ENCODE data around the gene TULP3.
A peak's percentile ranks its signal among the peaks of the same experiment; 100 is the strongest.

The TULP3 gene

GRCh38 chr12:2877953-2878732, 12.5 kb upstream of the TULP3 start:
- DNase-seq = peak; percentile 35

DNA sequence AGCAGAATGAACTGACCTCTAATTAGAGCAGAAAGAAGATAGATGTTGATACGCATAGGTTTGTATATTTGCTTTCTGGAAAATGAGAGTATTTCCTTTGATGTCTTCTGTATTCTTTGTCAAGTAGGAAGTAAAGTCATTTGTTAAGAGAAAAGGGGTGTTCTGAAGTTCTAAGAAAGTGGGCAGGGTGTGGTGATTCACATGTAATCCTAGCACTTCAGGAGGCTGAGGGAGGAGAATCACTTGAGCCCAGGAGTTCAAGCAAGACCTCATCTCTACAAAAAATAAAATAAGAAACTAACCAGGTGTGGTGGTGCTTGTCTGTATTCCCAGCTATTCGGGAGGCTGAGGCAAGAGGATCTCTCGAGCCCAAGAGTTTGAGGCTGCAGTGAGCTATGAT, 10.8 kb upstream of the TULP3 start:
- no peak for DNase-seq

DNA sequence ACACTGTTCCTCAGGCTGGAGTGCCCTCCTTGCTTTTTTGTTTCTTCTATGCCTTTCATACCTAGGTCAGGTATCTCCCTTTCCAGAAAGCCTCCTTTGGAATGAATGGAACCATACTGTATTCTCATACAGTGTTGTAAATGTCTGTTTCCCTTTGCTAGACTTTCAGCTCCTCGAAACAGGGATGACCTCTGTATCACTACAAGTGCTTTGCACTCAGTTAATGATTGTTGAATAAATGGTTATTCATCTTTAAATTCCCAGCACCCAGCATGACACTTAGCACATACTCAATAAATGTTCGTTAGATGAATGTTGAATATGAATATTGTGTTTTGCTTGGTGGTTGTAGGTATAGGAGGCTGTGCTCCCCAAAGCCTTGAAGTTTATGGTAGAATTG, 5.9 kb upstream of the TULP3 start:
- DNase-seq = no peak

DNA sequence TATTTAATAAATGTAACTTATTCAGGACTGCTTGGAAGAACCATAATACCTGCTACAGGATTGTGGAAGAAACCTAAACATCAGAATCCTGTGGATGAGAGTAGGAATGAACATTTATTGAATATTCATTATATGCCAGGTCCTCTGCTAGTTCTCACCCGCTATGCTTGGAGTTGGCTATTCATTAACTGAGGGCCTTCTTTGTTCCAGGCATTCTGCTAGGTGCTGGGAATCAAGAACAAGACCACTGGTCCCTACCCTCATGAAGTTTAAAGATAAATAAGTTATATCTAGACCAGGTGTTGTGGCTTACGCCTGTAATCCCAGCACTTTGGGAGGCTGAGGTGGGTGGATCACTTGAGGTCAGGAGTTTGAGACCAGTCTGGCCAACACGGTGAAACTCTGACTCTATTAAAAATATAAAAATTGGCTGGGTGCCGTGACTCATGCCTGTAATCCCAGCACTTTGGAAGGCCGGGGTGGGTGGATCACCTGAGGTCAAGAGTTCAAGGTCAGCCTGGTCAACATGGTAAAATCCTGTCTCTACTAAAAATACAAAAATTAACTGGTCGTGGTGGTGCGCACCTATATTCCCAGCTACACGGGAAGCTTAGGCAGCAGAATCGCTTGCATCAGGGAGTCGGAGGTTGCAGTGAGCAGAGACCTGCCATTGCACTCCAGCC, 3.8 kb upstream of the TULP3 start:
- DNase-seq = no peak

- DNase-seq = no peak
Measured at GRCh38 chr12:2890001-2890387, 697 bp upstream of the TULP3 start.

DNA sequence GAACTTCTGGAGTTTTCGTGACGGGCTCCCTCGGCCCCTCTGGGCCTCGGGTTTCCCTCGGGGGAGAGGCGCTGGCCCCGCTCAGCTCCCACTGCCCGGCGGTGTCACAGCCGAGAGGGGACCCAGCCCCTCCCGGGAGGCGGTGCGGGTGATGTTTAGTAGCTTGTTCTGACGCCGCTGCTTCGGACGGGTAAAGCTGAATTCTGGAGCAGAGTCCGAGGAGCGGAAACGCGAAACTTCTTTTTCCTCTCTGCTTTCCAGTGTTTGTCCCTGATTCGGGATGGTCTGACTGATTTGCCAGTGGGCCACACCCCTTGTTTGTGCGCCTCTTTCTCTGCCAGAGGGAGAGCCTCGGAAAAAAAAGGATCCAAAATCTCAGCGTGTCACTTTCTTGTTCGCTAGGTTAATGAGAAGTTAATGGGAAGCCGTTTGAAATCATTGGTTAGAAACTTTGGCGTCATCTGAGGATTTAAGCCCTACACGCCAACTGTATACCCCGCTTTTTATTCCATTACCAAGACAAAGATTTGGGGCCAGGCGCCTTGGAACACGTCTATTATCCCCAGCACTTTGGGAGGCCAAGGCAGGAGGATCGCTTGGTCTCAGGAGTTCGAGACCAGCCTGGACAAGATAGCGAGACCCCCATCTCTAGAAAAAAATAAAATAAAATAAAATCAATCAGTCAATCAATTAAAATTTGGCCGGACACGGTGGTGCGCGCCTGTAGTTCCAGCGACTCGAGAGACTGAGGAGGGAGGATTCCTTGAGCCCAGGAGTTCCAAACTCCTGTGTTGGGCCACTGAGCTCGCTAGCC, 756 bp downstream of the TULP3 start:
- peak; percentile 33 for DNase-seq

DNA sequence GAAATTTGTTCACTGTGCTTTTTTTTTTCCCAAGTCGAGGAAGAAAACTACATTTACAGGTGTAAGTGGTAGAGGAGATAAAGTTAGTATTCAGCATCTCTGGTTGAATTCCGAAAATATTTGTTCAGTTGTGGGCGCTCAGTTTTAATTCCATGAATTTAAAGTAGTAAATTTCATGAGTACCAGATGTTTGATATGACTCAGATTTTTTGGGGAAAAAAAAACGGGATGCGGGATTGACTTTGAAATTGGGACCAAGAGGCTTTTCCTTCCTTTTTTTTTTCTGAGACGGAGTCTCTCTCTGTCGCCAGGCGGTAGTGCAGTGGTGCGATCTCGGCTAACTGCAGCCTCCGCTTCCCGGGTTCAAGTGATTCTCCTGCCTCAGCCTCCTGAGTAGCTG, 1.6 kb downstream of the TULP3 start:
- DNase-seq = no peak

- DNase-seq = no peak
Measured at GRCh38 chr12:2893007-2893406, 2.3 kb downstream of the TULP3 start.

DNA sequence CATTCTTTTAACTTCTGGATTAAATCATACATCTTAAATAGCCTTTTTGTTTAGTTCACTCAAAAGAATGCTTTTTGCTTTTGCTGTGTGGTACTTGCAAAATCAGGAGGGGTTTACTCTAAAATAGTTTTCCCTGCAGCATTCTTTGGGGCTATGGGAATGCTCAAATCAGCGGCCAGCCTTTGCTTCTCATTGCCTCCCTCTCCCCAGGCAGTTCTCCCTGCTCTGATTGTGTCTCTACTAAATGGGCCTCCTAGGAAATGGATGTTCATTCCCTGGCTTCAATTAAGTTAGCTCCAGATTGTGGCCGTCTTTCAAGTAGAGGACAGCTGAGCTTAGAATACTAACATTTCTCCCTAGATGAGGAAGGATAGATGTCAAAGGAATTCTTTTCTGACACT, 4.4 kb downstream of the TULP3 start:
- DNase-seq = peak; percentile 21

- no peak for DNase-seq
Measured at GRCh38 chr12:2895511-2895910, 4.8 kb downstream of the TULP3 start.

DNA sequence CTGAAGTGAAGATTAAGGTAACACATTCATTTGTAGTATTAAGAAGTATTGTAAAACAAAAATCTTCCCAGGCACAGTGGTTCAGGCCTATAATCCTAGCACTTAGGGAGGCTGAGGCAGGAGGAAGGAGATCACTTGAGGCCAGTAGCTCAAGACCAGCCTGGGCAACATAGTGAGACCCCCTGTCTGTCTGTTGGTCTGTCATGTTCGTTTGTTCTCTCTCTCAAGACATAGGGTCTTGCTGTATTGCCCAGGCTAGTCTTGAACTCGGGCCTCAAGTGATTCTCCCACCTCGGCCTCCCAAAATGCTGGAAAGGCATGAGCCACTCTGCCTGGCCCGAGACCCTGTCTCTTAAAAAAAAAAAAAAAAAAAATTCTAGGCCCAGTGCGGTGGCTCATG, 6.7 kb downstream of the TULP3 start:
- DNase-seq = no peak

DNA sequence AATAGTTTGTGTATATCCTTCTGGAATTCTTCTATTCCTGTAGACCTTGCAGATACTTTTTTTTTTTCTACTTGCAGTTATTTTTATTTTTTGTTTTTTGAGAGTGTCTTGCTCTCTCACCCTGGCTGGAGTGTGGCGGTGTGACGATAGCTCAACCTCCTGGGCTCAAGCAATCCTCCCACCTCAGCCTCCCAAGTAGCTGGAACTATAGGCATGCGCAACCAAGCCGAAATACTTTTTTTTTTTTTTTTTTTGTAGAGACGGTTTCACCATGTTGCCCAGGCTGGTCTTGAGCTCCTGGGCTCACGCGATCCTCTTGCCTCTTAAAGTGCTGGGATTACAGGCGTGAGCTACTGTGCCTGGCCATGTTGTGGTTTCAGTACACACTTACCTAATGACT, 10.0 kb downstream of the TULP3 start:
- no peak for DNase-seq

DNA sequence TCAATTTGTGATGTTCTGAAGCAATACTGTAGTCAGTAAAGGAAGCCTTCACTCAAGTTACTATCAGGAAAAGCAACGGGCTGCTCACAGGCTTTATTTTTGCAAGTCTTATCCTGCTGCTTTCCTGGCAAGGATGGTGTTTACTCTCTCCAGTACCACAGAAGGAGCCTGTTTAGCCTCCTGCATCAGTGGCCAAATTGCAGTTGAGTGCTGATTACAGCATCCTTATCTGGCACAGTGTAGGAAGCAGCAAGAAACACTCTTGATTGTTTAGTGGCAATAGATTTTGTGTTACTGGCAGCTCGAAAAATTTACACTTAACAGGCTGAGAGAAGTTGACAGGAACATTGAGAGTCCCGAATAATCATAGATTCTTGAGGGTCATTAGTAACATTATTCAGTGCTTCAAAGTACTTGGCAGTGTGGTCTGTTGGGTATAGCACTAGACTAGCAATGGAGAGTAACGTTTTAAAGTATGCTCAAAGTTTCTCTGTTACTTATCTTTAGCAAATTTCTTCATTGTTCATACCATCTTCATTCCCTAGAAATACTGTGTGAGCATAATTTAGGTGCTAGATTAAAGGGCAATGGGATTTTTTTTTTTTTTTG, 11.7 kb downstream of the TULP3 start:
- peak; percentile 43 for DNase-seq

- no peak for DNase-seq
Measured at GRCh38 chr12:2904260-2904659, 13.6 kb downstream of the TULP3 start.

DNA sequence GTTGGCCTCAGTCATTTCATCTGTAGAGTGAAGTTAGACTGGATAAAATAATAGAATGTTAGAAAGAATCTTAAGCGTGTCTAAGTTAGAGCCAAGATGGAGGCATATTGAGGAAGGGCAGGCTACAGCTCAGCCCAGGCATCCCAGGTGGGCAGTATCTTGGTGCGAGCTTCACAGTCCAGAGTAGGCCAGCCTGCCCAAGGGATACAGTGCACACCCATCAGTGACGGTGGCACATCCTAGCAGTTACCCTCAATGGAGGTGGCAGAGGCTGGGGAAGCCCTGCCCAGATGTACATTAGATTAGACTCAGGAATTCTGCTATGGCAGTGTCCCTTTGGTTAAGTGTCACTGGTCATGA, 21.5 kb downstream of the TULP3 start:
- DNase-seq = no peak

- DNase-seq = no peak
Measured at GRCh38 chr12:2919249-2919648, 28.6 kb downstream of the TULP3 start.

- DNase-seq = no peak
Measured at GRCh38 chr12:2922329-2922728, 31.6 kb downstream of the TULP3 start.

DNA sequence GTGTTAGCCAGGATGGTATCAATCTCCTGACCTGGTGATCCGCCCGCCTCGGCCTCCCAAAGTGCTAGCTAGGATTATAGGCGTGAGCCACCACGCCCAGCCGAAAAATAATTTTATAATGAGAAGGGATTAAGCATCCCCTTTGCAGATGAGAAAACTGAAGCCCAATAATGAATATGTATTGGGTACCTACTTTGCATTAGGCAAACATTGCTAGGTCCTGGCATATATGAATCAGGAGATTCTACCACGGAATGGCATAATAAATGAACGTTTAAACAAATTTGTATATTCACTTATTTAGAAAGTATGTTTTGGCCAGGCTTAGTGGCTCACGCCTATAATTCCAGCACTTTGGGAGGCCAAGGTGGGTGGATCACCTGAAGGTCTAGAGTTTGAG, 32.4 kb downstream of the TULP3 start:
- no peak for DNase-seq

DNA sequence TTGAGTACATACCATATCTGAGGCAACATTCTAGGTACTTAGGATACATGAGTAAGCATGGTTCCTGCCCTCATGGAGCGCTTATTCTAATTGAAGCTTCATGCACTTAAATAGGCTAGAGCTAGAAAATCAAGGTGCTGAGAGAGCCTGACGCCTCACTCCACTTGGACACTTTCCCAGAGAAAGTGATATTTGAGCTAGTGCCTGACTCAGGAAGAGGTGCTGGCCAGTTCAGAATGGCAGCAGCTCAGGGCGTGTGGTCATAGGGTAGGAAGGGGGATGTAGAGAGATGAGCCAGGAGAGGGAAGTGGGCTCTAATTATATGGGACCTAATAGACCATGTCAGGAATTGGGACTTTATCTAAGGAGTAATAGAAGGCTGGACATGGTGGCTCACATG, 33.3 kb downstream of the TULP3 start:
- DNase-seq = no peak

- no peak for DNase-seq
Measured at GRCh38 chr12:2925322-2925995, 34.8 kb downstream of the TULP3 start.

DNA sequence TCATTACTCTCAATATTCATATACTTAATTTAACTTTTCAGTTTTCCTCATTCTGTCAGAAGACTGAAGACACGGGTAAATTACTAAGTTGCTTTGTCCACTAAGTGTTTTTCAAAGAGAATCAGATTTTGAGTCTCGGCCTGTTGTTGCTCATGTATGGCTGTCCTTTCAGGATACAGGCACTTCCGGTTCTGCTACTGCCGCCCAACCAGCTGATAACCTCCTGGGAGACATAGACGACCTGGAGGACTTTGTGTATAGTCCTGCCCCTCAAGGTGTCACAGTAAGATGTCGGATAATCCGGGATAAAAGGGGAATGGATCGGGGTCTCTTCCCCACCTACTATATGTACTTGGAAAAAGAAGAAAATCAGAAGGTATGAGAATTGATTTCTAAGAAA, 40.2 kb downstream of the TULP3 start:
- DNase-seq = no peak

DNA sequence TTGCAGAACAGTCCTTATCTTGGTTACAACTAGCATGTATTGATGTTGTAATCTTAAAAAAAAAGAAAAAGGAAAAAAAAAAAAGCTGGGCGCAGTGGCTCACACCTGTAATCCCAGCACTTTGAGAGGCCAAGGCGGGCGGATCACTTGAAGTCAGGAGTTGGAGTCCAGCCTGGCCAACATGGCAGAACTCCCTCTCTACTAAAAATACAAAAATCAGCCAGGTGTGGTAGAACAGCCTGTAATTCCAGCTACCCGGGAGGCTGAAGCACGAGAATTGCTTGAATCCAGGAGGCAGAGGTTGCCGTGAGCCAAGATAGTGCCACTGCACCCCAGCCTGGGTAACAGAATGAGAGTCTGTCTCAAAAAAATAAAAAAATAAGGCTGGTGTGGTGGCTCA, 42.9 kb downstream of the TULP3 start:
- DNase-seq = no peak

DNA sequence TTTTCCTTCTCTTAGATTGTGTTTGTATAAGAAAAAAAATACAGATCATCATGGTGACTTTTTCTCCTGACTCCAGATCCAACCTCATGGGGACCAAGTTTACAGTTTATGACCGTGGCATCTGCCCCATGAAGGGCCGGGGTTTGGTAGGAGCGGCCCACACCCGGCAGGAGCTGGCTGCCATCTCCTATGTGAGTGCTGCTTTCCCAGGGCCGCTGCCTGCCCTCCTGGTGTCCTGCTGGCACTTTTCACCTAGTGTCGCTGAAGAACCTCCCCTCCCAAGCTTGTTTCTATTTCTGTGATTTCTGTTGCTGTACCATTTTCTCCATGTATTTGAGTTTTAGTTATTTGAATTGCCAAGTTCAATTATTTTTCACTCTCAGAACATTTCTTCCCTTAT, 43.7 kb downstream of the TULP3 start:
- no peak for DNase-seq
